VCaP (cell line): ENCODE measurements around the gene SNX15.
A peak's percentile ranks its signal among the peaks of the same experiment; 100 is the strongest.
"Not testable (repeated sequence)": the region's sequence is repeated elsewhere in the genome, so short reads cannot be mapped to it uniquely, and the experiment has no call there.

Experiments
- H3K27ac ChIP-seq: fragments of 450-650 bp; 2 replicates; pipeline ENCODE4 v1.5.1; 2017
- TF ChIP-seq, protein P1 (sequence below): fragments of 450-650 bp; conservative IDR thresholded peaks from 2 replicates; pipeline ENCODE4 v1.5.1; 2017; ENCODE audit warnings: mild to moderate bottlenecking, moderate library complexity

Gene SNX15

DNA sequence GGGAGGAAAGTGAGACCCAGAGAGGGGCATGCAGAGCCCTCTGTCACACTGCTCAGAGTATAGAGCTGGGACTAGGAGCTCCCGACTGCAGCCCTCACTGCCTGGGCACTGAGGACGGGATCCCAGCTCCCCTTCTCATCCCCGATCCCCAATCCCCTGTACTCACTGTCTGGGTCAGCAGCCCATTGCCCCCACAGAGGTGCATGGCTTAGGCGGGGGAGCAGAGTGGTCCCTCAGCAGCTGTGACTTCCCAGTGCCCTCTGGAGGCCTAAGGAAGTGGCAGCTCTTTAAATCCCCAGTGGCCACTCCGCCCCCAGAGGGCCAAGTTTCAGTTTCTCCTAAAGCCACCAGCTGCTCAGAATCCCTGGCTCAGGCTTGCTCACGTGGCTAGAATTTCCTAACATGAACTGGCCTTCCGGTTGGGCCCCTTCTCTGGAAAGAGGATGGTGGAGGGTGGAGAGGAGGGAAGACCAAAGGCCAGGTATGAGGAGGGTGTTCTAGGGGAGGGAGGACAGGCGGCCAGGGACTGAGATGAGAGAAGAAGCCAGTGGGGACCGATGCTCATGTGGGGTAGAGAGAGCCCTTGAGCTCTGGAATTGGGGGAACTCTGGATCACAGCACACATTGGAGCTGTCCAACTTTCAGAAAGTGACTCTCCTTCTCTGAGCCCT lies 30.4 kb upstream of the SNX15 start, which contains the start of gene BATF2:
Gene BATF2 (minus strand): TSS at position 262 of the 671 bp plus-strand sequence. CDS start 57 bp downstream, at position 205.
- TF ChIP-seq, protein P1, sequence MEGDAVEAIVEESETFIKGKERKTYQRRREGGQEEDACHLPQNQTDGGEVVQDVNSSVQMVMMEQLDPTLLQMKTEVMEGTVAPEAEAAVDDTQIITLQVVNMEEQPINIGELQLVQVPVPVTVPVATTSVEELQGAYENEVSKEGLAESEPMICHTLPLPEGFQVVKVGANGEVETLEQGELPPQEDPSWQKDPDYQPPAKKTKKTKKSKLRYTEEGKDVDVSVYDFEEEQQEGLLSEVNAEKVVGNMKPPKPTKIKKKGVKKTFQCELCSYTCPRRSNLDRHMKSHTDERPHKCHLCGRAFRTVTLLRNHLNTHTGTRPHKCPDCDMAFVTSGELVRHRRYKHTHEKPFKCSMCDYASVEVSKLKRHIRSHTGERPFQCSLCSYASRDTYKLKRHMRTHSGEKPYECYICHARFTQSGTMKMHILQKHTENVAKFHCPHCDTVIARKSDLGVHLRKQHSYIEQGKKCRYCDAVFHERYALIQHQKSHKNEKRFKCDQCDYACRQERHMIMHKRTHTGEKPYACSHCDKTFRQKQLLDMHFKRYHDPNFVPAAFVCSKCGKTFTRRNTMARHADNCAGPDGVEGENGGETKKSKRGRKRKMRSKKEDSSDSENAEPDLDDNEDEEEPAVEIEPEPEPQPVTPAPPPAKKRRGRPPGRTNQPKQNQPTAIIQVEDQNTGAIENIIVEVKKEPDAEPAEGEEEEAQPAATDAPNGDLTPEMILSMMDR, result peak; percentile 69
- H3K27ac ChIP-seq, result peak within 1 kb of the TSS; percentile 5; the same call in 1 of the 2 replicates

DNA sequence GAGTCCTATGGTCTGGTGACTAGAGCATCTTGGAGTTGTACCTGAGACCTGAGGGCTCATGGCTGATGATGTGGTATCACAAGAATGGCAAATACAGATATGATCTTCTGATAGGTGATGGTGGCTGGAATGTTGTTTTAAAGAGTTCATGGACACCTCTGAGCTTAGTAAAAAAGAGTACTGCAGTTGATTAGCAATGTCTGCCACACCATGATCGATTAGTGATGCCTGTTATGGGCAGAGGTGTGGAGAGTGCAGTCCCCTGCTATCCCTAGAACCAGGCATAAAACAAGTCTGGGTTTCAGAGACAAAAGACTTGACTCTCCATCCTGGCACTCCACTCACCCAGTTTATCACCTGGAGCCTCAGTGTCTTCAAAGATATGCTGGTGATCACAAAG lies 29.1 kb upstream of the SNX15 start:
- no peak overlapping the region; the same call in 1 of the 2 replicates for H3K27ac ChIP-seq

DNA sequence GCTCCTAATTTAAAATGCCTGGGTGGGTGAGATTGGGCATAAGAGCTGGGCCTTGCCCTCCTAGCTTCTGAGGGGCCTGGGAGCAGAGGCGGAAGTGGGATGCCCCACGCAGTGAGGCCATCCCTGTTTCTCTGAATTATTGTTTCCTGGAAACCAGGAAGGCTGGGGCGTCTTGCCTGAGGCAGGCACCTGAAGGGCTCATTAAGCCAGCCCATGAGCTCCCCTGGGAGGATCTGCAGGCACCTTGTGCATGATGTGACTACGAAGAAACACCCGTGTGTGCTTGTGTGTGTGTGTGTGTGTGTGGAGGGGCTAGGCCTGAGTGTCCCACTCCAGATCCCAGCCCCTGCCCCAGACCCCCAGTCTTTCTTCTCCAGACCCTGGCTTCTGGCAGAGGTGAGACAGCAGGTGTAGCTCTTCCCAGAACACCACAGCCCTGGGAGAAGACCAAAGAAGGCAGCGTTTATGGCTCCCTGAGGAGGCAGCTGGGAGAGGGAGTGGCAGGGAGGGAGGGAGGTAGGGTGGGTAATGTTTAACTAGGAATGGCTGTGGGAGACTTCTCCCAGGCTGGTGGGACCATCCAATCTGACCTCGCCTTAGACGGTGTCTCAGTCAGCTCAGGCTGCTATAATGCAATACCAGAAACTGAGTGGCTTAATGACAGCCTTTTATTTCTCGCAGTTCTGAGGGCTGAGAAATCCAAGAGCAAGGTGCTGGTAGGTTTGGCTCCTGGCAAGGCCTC lies 28.4 kb upstream of the SNX15 start:
- TF ChIP-seq, protein P1, result no peak
- peak overlapping the region; percentile 30; the same call in 1 of the 2 replicates for H3K27ac ChIP-seq

More for the DNA sequence above, 29.1 kb upstream of the SNX15 start:
- TF ChIP-seq, protein P1, result no peak

DNA sequence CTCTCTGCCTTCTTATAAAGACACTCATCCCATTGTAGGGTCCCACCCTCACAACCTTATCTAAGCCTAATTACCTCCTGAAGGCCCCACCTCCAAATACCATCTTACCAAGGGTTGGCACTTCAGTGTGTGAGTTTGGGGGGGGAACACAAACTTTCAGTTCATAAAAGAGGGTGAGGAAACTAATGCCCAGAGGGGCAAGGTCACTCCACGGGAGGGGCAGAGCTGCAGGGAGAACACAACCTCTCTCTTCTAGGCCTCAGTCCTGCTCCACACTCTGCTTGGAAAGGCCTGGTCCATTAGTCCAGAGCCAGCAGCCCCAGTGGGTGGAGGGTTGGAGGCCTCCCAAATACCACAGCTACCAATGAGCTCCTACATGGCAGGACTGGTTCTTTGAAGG lies 27.8 kb upstream of the SNX15 start:
- TF ChIP-seq, protein P1, result no peak

DNA sequence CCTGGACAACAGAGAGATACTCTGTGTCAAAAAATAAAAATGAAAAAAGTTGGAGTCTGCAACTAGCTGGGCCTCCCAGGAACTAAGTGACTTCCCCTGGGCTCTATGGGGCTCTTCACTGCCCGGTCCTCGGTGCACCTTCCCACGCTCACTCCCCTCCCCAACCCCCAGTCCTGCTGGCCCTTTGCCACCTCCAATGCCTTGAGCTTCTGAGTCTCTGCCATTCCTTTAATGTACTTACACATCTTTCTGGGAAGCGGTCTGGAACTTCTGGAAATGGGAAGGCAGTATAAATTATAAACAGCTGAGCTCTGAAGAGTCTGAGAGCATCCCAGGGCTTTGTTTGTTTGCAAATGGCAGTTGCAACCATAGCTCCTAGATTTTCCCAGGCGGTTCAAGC lies 24.5 kb upstream of the SNX15 start:
- TF ChIP-seq, protein P1, result no peak
- no peak overlapping the region for H3K27ac ChIP-seq

More for the DNA sequence above, 27.8 kb upstream of the SNX15 start:
- H3K27ac ChIP-seq, result peak overlapping the region; percentile 30; the same call in 1 of the 2 replicates

DNA sequence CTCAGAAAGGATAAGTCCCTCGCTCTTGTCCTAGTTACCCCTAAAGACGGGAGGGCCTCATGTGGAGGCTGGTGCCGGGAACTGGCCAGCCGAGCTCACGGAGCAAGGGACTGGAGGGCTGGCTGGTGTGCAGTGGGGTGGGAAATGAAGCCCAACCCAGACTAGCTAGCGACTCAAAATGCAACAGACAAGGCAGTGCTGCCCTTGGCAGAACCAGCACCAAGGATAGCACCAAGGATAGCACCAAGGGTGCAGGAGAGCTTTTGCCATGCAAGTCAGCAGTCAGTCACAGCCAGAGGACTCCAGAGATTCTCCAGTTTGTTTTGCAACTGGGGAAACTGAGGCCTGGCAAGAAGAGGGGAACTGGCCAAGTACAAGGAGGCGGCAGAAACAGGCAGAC lies 24.0 kb upstream of the SNX15 start:
- H3K27ac ChIP-seq, result no peak overlapping the region
- TF ChIP-seq, protein P1, result no peak

DNA sequence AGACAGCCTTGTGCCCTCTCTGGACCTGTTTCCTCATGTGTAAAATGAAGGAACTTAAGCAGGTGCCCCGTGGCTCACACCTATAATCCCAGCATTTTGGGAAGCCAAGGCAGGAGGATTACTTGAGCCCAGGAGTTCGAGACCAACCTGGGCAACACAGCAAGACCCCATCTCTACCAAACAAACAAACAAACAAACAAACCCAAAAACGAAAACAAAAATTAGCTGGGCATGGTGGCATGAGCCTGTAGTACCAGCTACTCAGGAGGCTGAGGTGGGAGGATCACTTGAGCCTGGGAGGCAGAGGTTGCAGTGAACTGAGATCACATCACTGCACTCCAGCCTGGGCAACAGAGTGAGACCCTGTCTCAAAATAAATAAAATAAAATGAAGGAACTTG lies 23.3 kb upstream of the SNX15 start:
- not testable (repeated sequence) for H3K27ac ChIP-seq
